GM12878 (cell line): ENCODE data around the gene ADAMTS7. TPM values are rescaled to one million over a fixed set of nuclear protein-coding genes. Genes with fewer than 3 reads are reported as not detected.
"Not testable (repeated sequence)": the region's sequence is repeated elsewhere in the genome, so short reads cannot be mapped to it uniquely, and the experiment has no call there.

Source experiments
- ATAC-seq: fragments of 200-7000 bp; cut with Tn5 transposase; 3 replicates; pipeline ENCODE4 v1.9.1; 2020; ENCODE audit warnings: mild to moderate bottlenecking, moderate library complexity
- BruUV-seq: library from RNA; stranded (reverse); fragments of 400-500 nt; replicated peaks from 2 replicates; lab custom pipeline; 2021; lab: Mats Ljungman, UMichigan
- CTCF ChIA-PET: fragments of 300-600 bp; sonication (Branson Sonifier 250); formaldehyde crosslinking; extraction: SDS; loops from one replicate; lab custom pipeline; 2021; ENCODE audit warnings: inconsistent platforms; lab: Yijun Ruan, JAX
- POLR2A ChIA-PET: fragments of 350-600 bp; formaldehyde crosslinking; extraction: SDS; loops from one replicate; lab custom pipeline; 2021; ENCODE audit warnings: inconsistent platforms; lab: Charles Lee
- RAD21 ChIA-PET: fragments of 300-600 bp; sonication (Branson Sonifier 250); formaldehyde crosslinking; loops from one replicate; lab custom pipeline; 2023; ENCODE audit warnings: antibody characterized with exemption; ENCODE audit not compliant: unreplicated experiment; lab: Charles Lee
- SMC1A ChIA-PET: fragments of 300-600 bp; sonication (Branson Sonifier 250); formaldehyde crosslinking; loops from one replicate; lab custom pipeline; 2023; ENCODE audit not compliant: unreplicated experiment, uncharacterized antibody; lab: Charles Lee
- DNase-seq: peaks from one replicate; pipeline ENCODE4 v3.0.0-alpha.2; 2011; ENCODE audit warnings: low read depth, low spot score
- FAIRE-seq: peaks from 3 replicates; lab custom pipeline; 2011; peaks lifted over from hg19 to GRCh38; lab: Jason Lieb, UNC
- H2AFZ ChIP-seq: 2 replicates; pipeline ENCODE4 v1.6.0; 2011; ENCODE audit warnings: low read depth, low read length, control low read depth; ENCODE audit not compliant: control insufficient read depth
- H3K27ac ChIP-seq: 2 replicates; pipeline ENCODE4 v1.5.1; 2011; ENCODE audit warnings: control low read depth; ENCODE audit not compliant: control insufficient read depth, insufficient read depth
- H3K27me3 ChIP-seq, 2 experiments: replicated peaks in 1 of 2; 2 replicates each; pipeline versions ENCODE4 v1.6.0 to v1.6.1; 2011; ENCODE audit warnings: low read length in 1 of 2; ENCODE audit not compliant: control insufficient read depth in 2 of 2, insufficient read depth in 2 of 2
- H3K36me3 ChIP-seq, 2 experiments: 2 replicates each; pipeline ENCODE4 v1.5.1; 2011; ENCODE audit warnings: low read length in 1 of 2; ENCODE audit not compliant: control insufficient read depth in 2 of 2, insufficient read depth in 2 of 2
- H3K4me1 ChIP-seq: 2 replicates; pipeline ENCODE4 v1.6.1; 2011; ENCODE audit warnings: mild to moderate bottlenecking, low read length, moderate library complexity, mixed read lengths; ENCODE audit not compliant: control insufficient read depth, insufficient read depth
- H3K4me2 ChIP-seq: 2 replicates; pipeline ENCODE4 v1.6.0; 2011; ENCODE audit warnings: control low read depth; ENCODE audit not compliant: control insufficient read depth, insufficient read depth
- H3K4me3 ChIP-seq: fragments of 200-600 bp; sonication (generic); 2 replicates; pipeline ENCODE4 v1.5.1; 2016
- H3K79me2 ChIP-seq: 2 replicates; pipeline ENCODE4 v1.6.0; 2011; ENCODE audit warnings: low read length; ENCODE audit not compliant: control insufficient read depth, insufficient read depth
- H3K9ac ChIP-seq: 2 replicates; pipeline ENCODE4 v1.8.0; 2011; ENCODE audit warnings: low read length, control low read depth, mixed read lengths; ENCODE audit not compliant: control insufficient read depth, insufficient read depth
- H3K9me3 ChIP-seq: replicated peaks from 3 replicates; pipeline ENCODE4 v1.5.1; 2011; ENCODE audit warnings: mild to moderate bottlenecking, low read length; ENCODE audit not compliant: control insufficient read depth, insufficient read depth
- H4K20me1 ChIP-seq: 2 replicates; pipeline ENCODE4 v1.6.0; 2011; ENCODE audit not compliant: control insufficient read depth, insufficient read depth
- KLF5 ChIP-seq: fragments of 450-650 bp; IDR thresholded peaks from 2 replicates; pipeline ENCODE4 v1.6.1; 2014; ENCODE audit warnings: mild to moderate bottlenecking; ENCODE audit not compliant: partially characterized antibody
- POLR2A ChIP-seq: IDR thresholded peaks from 2 replicates; pipeline ENCODE4 v1.6.1; 2011; ENCODE audit warnings: low read depth, mild to moderate bottlenecking, low read length
- SIN3A ChIP-seq: IDR thresholded peaks from 2 replicates; pipeline ENCODE4 v1.6.1; 2012; ENCODE audit warnings: low read depth, low read length, improper control_type of control experiment
- ZNF24 ChIP-seq: fragments of 450-650 bp; IDR thresholded peaks from 2 replicates; pipeline ENCODE4 v1.6.1; 2017; ENCODE audit warnings: antibody characterized with exemption, mild to moderate bottlenecking
- WGBS: methylation state at CpG from one replicate; pipeline ENCODE4 v1.1.6; 2016; ENCODE audit warnings: low lambda C conversion rate; ENCODE audit not compliant: insufficient replicate concordance, insufficient coverage; ENCODE audit errors: missing lambda C conversion rate; 5-methylcytosine and 5-hydroxymethylcytosine counted together
- in situ Hi-C: fragments of 300-500 bp; cut with MboI; formaldehyde crosslinking; loops from 9 replicates; pipeline ENCODE4 v1.14.3; 2018; ENCODE audit warnings: mixed read lengths
- intact Hi-C: fragments of 100-400 bp; cut with micrococcal nuclease; formaldehyde crosslinking; loops from one replicate; pipeline ENCODE4 v1.14.2; 2022; ENCODE audit not compliant: unreplicated experiment
- polyA plus RNA-seq, 11 experiments: library from polyadenylated mRNA; depleted of rRNA in 4 of 11; unstranded in 6 of 11; stranded (reverse) in 5 of 11; fragments of >200 nt; fragmentation: Nextera tagmentation in 4 of 11; fragmentation: Illumina TruSeq in 1 of 11; extraction: Ambion mirVana in 4 of 11; extraction: Trizol in 1 of 11; gene quantifications; 1 replicate in 1 of 11; 2 replicates in 10 of 11; pipeline versions ENCODE4 v1.2.1 to v1.2.3, GENCODE V29; 2011 to 2016; ENCODE audit warnings: inconsistent platforms in 2 of 11, missing spikeins in 2 of 11, low read depth in 1 of 11
- total RNA-seq, 4 experiments: library from RNA; depleted of rRNA in 3 of 4; stranded (reverse); fragments of >200 nt in 3 of 4; fragmentation: Illumina TruSeq in 1 of 4; extraction: Trizol in 1 of 4; gene quantifications; 2 replicates each; pipeline versions ENCODE4 v1.2.1 to v1.2.3, GENCODE V29; 2013 to 2021
- TF ChIP-seq, protein P1 (sequence below): IDR thresholded peaks from 2 replicates; pipeline ENCODE4 v1.6.1; 2012; ENCODE audit warnings: low read depth, low read length, improper control_type of control experiment

ADAMTS7 gene
- total and polyA plus RNA-seq, 10 of the 15 experiments (the other 5 are each of a cell fraction or from before 2014, with no cell fraction given) = 0.03 to 0.28 (median 0.06) TPM; not detected in 6

- TF ChIP-seq, protein P1, sequence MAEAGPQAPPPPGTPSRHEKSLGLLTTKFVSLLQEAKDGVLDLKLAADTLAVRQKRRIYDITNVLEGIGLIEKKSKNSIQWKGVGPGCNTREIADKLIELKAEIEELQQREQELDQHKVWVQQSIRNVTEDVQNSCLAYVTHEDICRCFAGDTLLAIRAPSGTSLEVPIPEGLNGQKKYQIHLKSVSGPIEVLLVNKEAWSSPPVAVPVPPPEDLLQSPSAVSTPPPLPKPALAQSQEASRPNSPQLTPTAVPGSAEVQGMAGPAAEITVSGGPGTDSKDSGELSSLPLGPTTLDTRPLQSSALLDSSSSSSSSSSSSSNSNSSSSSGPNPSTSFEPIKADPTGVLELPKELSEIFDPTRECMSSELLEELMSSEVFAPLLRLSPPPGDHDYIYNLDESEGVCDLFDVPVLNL = no peak
- TF ChIP-seq SIN3A (no peak), POLR2A (no peak), ZNF24 (no peak), KLF5 (no peak)
Observed at GRCh38 chr15:78749831-78750230, 61.4 kb downstream of the ADAMTS7 start (continued).

- H3K36me3 ChIP-seq, POLR2A ChIA-PET, H4K20me1 ChIP-seq, H3K9ac ChIP-seq, H3K27ac ChIP-seq, H3K9me3 ChIP-seq, in situ Hi-C loops, DNase-seq, H3K79me2 ChIP-seq, FAIRE-seq, SMC1A ChIA-PET, H3K4me2 ChIP-seq, ATAC-seq, H3K27me3 ChIP-seq, H2AFZ ChIP-seq, H3K4me1 ChIP-seq, BruUV-seq, H3K4me3 ChIP-seq, intact Hi-C loops: not testable (repeated sequence)
- ChIA-PET CTCF (interaction anchor here (1.0 to 1.2 kb wide), 2 partner anchors 9 to 10 kb away, joined by 3 read pairs; no protein-coding TSS in a partner anchor), RAD21 (interaction anchor here (0.7 kb wide), 1 partner anchor 414 kb away, joined by 3 read pairs; no protein-coding TSS in a partner anchor)
- 38% methylated on average over 7 of the region's 7 CpGs for WGBS
Observed at GRCh38 chr15:78747877-78748276, 63.4 kb downstream of the ADAMTS7 start.

DNA sequence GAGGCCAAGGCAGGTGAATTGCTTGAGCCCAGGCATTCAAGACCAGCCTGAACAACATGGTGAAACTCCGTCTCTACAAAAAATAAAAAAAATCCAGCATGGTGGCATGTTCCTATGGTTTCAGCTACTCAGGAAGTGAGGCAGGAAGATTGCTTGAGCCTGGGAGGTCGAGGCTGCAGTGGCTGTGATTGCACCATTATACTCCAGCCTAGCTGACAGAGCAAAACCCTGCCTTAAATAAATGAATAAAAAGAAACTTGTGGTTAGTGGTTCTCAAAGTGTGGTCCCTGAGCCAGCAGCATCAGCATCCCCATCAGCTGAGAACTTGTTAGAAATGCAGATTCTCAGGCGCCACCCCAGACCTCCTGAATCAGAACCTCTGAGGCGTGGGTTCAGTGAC lies 69.6 kb downstream of the ADAMTS7 start:
- H3K79me2 ChIP-seq, BruUV-seq, SMC1A ChIA-PET, H3K9me3 ChIP-seq, H3K4me3 ChIP-seq, DNase-seq, RAD21 ChIA-PET, H3K27ac ChIP-seq, ATAC-seq, H3K36me3 ChIP-seq, H3K4me1 ChIP-seq, H3K4me2 ChIP-seq, H2AFZ ChIP-seq, H4K20me1 ChIP-seq, H3K9ac ChIP-seq, H3K27me3 ChIP-seq, intact Hi-C loops, in situ Hi-C loops, FAIRE-seq: not testable (repeated sequence)
- ChIA-PET POLR2A (interaction anchor here (0.7 kb wide), 1 partner anchor 281 kb away, joined by 3 read pairs; no protein-coding TSS in a partner anchor), CTCF (interaction anchor here (1.3 to 2.7 kb wide), 7 partner anchors 9 to 191 kb away, joined by 3 to 18 read pairs (median 3); no protein-coding TSS in a partner anchor)
- 4% methylated on average over 3 of the region's 4 CpGs for WGBS
